Pancreas (tissue), 10 donors: ENCODE results near the gene RASA3. TPM values are rescaled to one million over a fixed set of nuclear protein-coding genes. Genes with fewer than 3 reads are reported as not detected.

Experiments used
- ATAC-seq, 4 donors: fragments of 200-7000 bp; cut with Tn5 transposase; one replicate each; pipeline versions ENCODE4 v1.8.0 to v1.9.1; 2020; ENCODE audit warnings: mild to moderate bottlenecking in 4 of 4, moderate library complexity in 4 of 4
- DNase-seq, 6 donors: peaks; one replicate each; pipeline ENCODE4 v3.0.0-alpha.2; 2020
- FAIRE-seq: peaks from 2 replicates; lab custom pipeline; 2012; peaks lifted over from hg19 to GRCh38; lab: Jason Lieb, UNC
- H3K27ac ChIP-seq, 4 donors: fragments of 200-600 bp; sonication (generic); 1 replicate in 3 of 4; 2 replicates in 1 of 4; pipeline versions ENCODE4 v1.5.0 to v1.8.0; 2020
- H3K27me3 ChIP-seq, 4 donors: fragments of 200-600 bp; one replicate each; pipeline ENCODE4 v1.8.0; 2021
- H3K36me3 ChIP-seq, 3 donors: fragments of 200-600 bp; sonication (generic) in 1 of 3; one replicate each; pipeline versions ENCODE4 v1.5.0 to v1.8.0; 2020 to 2021
- H3K4me1 ChIP-seq, 3 donors: fragments of 200-600 bp; one replicate each; pipeline ENCODE4 v1.8.0; 2021
- H3K4me3 ChIP-seq, 4 donors: fragments of 200-600 bp; sonication (generic) in 2 of 4; one replicate each; pipeline versions ENCODE4 v1.5.0 to v1.8.0; 2020 to 2021
- H3K9me3 ChIP-seq, 4 donors: fragments of 200-600 bp; one replicate each; pipeline ENCODE4 v1.8.0; 2021
- WGBS, 2 donors: extraction: QIAGEN DNeasy Blood & Tissue Kit; methylation state at CpG; one replicate each; pipeline ENCODE4 v1.1.7; 2013; 5-methylcytosine and 5-hydroxymethylcytosine counted together
- intact Hi-C, 3 donors: fragments of 100-400 bp; cut with DNase I; formaldehyde crosslinking; loops; one replicate each; pipeline versions ENCODE4 v1.11.1 to v1.14.2; 2022
- polyA plus RNA-seq, 2 donors: library from polyadenylated mRNA; stranded (reverse); fragments of 200-250 nt; gene quantifications; one replicate each; pipeline ENCODE4 v1.2.3, GENCODE V29; 2013
- total RNA-seq, 6 donors: library from RNA; stranded (reverse); fragmentation: NEBNext Ultra II Directional in 4 of 6; extraction: Animal tissue kit (Norgen Biotek cat#: 25700) in 4 of 6; gene quantifications; one replicate each; pipeline versions ENCODE4 v1.2.1 to v1.2.4, GENCODE V29; 2021 to 2023
- TF ChIP-seq, protein P1 (sequence below), 4 donors: fragments of 200-600 bp; sonication (generic) in 3 of 4; IDR thresholded peaks; one replicate each; pipeline versions ENCODE4 v1.5.0 to v1.8.0; 2021; ENCODE audit warnings: antibody characterized with exemption in 4 of 4
- donor health status: healthy with polysubstance abuse.
- donor health status: DM: no; HTN: no; CAD: no; lungs with moderate emphysema.
- donor health status: DM: no; HTN: no; CAD: no.
- donor health status: control.
- donor health status: control.
- donor health status: Bipolar disorder and iron deficiency.
- donor health status: DM: yes; HTN: yes; CAD: no.
- donor health status: DM: no; HTN: no; CAD: no.
- donor health status: DM: no; HTN: no; CAD: no.
- donor health status: DM: yes; HTN: yes; CAD: no.

RASA3 gene
- total and polyA plus RNA-seq, 8 donors, result 5.7 to 11.2 (median 9.1) TPM

DNA sequence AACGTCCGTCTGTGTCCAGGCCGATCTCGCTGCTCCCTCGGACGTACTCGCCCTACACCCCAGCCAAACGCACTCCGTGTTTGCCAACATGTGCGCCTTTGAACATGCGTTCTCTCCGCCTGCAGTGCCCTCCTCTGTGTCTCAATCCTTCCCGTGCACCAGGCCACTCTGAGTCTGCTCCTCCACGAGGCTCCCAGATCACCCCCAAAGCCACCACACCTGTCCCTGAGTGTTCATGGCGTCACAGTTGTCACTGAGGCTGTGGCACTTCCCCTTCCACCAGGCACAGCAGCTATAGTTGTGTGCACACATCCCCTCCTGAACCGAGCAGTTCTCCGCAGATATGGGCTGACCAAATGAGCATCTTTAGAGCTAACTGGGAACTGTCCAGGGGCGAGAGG is 35.6 kb downstream of the RASA3 start:
- no peak for ATAC-seq
- H3K4me3 ChIP-seq, result no peak overlapping the region
- H3K9me3 ChIP-seq, result no peaks in the 10 kb centered on the region
- no peak overlapping the region for H3K27ac ChIP-seq
- TF ChIP-seq, protein P1, sequence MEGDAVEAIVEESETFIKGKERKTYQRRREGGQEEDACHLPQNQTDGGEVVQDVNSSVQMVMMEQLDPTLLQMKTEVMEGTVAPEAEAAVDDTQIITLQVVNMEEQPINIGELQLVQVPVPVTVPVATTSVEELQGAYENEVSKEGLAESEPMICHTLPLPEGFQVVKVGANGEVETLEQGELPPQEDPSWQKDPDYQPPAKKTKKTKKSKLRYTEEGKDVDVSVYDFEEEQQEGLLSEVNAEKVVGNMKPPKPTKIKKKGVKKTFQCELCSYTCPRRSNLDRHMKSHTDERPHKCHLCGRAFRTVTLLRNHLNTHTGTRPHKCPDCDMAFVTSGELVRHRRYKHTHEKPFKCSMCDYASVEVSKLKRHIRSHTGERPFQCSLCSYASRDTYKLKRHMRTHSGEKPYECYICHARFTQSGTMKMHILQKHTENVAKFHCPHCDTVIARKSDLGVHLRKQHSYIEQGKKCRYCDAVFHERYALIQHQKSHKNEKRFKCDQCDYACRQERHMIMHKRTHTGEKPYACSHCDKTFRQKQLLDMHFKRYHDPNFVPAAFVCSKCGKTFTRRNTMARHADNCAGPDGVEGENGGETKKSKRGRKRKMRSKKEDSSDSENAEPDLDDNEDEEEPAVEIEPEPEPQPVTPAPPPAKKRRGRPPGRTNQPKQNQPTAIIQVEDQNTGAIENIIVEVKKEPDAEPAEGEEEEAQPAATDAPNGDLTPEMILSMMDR (IDR thresholded peaks at IDR 0.05), result no peak
- no peak for DNase-seq
- WGBS, 2 donors, result 90 to 91% methylated on average over 18 of the region's 18 CpGs
- no peak for FAIRE-seq
- H3K27me3 ChIP-seq, result no peaks in the 10 kb centered on the region
- intact Hi-C loops, result no loop called here
- H3K36me3 ChIP-seq, result no peaks in the 10 kb centered on the region
- H3K4me1 ChIP-seq, result peaks cover 0 to 5% (median 4%) of the 10 kb centered on the region in 3 donors

DNA sequence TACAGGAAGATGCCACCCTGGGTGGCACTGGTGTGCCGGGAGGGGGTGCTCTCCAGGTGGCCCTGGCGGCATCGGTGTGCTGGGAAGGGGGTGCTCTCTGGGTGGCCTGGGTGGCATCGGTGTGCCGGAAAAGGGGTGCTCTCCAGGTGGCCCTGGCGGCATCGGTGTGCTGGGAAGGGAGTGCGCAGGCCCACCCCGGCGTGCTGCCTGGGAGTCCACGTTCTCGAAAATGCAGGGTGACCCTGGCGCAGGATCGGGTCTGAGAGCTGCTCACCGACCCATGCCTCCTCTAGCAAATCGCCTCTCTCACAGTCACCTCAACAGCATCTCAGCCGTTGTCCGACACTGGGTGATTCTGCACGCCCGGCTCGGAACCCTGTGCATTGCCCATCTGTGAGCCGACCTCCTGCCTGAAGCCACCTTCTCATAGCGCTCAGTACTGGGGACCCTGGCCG is 36.4 kb downstream of the RASA3 start:
- Histone ChIP-seq H3K9me3 (no peaks in the 10 kb centered on the region), H3K4me1 (peaks cover 0 to 4% (median 2%) of the 10 kb centered on the region in 3 donors), H3K27ac (no peak overlapping the region), H3K27me3 (no peaks in the 10 kb centered on the region), H3K4me3 (no peak overlapping the region), H3K36me3 (no peaks in the 10 kb centered on the region)
- DNase-seq, result peak in 1 of 6 donors; percentile 48
- intact Hi-C loops, result no loop called here
- no peak for ATAC-seq
- no peak for FAIRE-seq
- 93 to 95% methylated on average over 24 of the region's 24 CpGs for WGBS, 2 donors
- TF ChIP-seq, protein P1 (IDR thresholded peaks at IDR 0.05), result no peak

DNA sequence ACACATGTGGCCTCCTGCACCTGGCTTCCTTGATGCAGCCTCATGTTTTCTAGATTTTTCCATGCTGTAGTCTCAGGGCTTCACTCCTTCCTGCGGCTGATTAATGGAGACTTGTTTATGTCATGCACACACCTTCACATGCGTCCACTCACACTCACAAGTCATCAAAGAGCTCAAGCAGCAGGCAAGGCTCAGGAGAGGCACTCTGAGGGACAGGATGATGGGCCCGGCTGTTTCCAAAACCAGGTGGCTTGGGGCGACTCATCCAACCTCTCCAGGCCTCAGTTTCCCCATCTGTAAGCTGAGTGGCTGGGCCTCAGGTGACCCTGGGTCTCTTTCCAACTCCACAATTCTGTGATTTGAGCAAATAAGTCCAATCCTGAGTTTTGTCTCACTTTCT is 36.9 kb downstream of the RASA3 start:
- TF ChIP-seq, protein P1 (IDR thresholded peaks at IDR 0.05), result no peak
- WGBS, 2 donors, result 68 to 84% methylated on average over 4 of the region's 4 CpGs
- intact Hi-C loops, result no loop called here
- no peak for FAIRE-seq
- no peak for ATAC-seq
- Histone ChIP-seq H3K27ac (no peak overlapping the region), H3K9me3 (no peaks in the 10 kb centered on the region), H3K4me3 (no peak overlapping the region), H3K27me3 (no peaks in the 10 kb centered on the region), H3K36me3 (no peaks in the 10 kb centered on the region), H3K4me1 (peaks cover 0 to 4% (median 0%) of the 10 kb centered on the region in 3 donors)
- DNase-seq, result peak in 1 of 6 donors; percentile 33

DNA sequence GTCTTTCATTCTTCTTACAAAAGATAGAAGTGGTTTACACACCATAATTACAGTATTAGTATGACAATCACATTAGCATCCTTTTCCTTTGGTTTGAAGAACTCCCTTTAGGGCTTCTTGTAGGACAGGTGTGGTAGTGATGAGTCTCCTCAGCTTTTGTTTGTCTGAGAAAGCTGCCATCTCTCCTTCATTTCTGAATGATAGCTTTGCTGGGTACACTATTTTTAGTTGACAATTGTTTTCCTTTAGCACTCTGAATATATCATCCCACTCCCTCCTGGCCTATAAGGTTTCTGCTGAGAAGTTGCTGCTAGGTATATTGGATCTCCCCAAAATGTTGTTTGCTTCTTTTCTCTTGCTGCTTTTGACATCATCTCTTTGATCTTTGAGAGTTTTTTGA is 39.3 kb downstream of the RASA3 start:
- TF ChIP-seq, protein P1 (IDR thresholded peaks at IDR 0.05), result no peak
- ATAC-seq (no peak), FAIRE-seq (no peak), DNase-seq (no peak)
- no peaks in the 10 kb centered on the region for H3K36me3 ChIP-seq
- peak overlapping the region in 1 of 4 donors; percentile 15 for H3K27ac ChIP-seq
- H3K4me1 ChIP-seq, result no peaks in the 10 kb centered on the region
- no peak overlapping the region for H3K4me3 ChIP-seq
- intact Hi-C loops, result no loop called here
- no peaks in the 10 kb centered on the region for H3K9me3 ChIP-seq
- no peaks in the 10 kb centered on the region for H3K27me3 ChIP-seq

DNA sequence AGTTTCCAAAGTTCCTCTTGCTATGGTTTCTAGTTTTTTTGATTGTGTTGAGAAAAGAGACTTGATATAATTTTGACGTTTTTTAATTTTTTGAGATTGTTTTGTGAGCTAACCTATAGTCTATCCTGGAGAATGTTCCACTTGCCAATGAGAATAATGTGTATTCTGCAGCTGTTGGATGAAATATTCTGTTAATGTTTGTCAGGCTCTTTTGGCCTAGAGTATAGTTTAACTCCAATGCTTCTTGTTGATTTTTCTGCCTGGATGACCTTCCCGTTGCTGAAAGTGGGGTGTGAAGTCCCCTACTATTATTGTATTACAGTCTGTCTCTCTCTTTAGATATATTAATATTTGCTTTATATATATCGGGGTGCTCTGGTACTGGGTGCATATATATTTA is 40.0 kb downstream of the RASA3 start:
- peak; percentile 51 to 74 (median 58) for ATAC-seq

More for the DNA sequence above, 40.0 kb downstream of the RASA3 start:
- Histone ChIP-seq H3K36me3 (no peaks in the 10 kb centered on the region), H3K27me3 (no peaks in the 10 kb centered on the region), H3K27ac (peak overlapping the region in 1 of 4 donors; percentile 15), H3K4me3 (no peak overlapping the region), H3K4me1 (no peaks in the 10 kb centered on the region), H3K9me3 (no peaks in the 10 kb centered on the region)
- DNase-seq (no peak), FAIRE-seq (no peak)
- intact Hi-C loops, result no loop called here
- TF ChIP-seq, protein P1 (IDR thresholded peaks at IDR 0.05), result no peak
- WGBS, 2 donors, result 31 to 32% methylated on average over 3 of the region's 3 CpGs
